GM18517 (cell line): ENCODE measurements around the gene UACA.
A peak's percentile ranks its signal among the peaks of the same experiment; 100 is the strongest.
"Not testable (repeated sequence)": the region's sequence is repeated elsewhere in the genome, so short reads cannot be mapped to it uniquely, and the experiment has no call there.

Experiments
- ATAC-seq: cut with Tn5 transposase; IDR thresholded peaks from one replicate; pipeline ENCODE4 v1.9.1; 2021; ENCODE audit warnings: mild to moderate bottlenecking, moderate library complexity; ENCODE audit not compliant: unreplicated experiment

Gene UACA

GRCh38 chr15:70763120-70763949 lies at the start of gene UACA:
Gene UACA, minus strand, starts transcription at chr15:70763558. Its CDS starts 151 bp downstream, at chr15:70763407.
- ATAC-seq, result peak; percentile 87

GRCh38 chr15:70812827-70813364 lies 49.5 kb upstream of the UACA start:
- no peak for ATAC-seq

- no peak for ATAC-seq
Observed at GRCh38 chr15:70810916-70811578, 47.7 kb upstream of the UACA start.

GRCh38 chr15:70806992-70807712 lies 43.8 kb upstream of the UACA start:
- ATAC-seq, result no peak

GRCh38 chr15:70804388-70804787 lies 41.0 kb upstream of the UACA start:
- not testable (repeated sequence) for ATAC-seq

GRCh38 chr15:70802629-70803028 lies 39.3 kb upstream of the UACA start:
- ATAC-seq, result no peak

GRCh38 chr15:70801109-70801508 lies 37.8 kb upstream of the UACA start:
- no peak for ATAC-seq

- ATAC-seq, result no peak
Observed at GRCh38 chr15:70799667-70800450, 36.5 kb upstream of the UACA start.

- ATAC-seq, result no peak
Observed at GRCh38 chr15:70797464-70797863, 34.1 kb upstream of the UACA start.

GRCh38 chr15:70796516-70797310 lies 33.4 kb upstream of the UACA start:
- no peak for ATAC-seq

GRCh38 chr15:70795311-70795665 lies 31.9 kb upstream of the UACA start:
- no peak for ATAC-seq

- no peak for ATAC-seq
Observed at GRCh38 chr15:70794596-70795310, 31.4 kb upstream of the UACA start.

- no peak for ATAC-seq
Observed at GRCh38 chr15:70793694-70794093, 30.3 kb upstream of the UACA start.

- no peak for ATAC-seq
Observed at GRCh38 chr15:70792171-70792573, 28.8 kb upstream of the UACA start.

- no peak for ATAC-seq
Observed at GRCh38 chr15:70791259-70791658, 27.9 kb upstream of the UACA start.

GRCh38 chr15:70789213-70789612 lies 25.9 kb upstream of the UACA start:
- ATAC-seq, result no peak

GRCh38 chr15:70788114-70789049 lies 25.0 kb upstream of the UACA start:
- ATAC-seq, result no peak

- ATAC-seq, result no peak
Observed at GRCh38 chr15:70786996-70787395, 23.6 kb upstream of the UACA start.
